HG03045 (cell line): ENCODE results near the gene IL17RB.

ENCODE experiments used
- ATAC-seq: cut with Tn5 transposase; IDR thresholded peaks from one replicate; pipeline ENCODE4 v1.9.1; 2021; ENCODE audit warnings: mild to moderate bottlenecking, moderate library complexity; ENCODE audit not compliant: unreplicated experiment

The IL17RB gene

GRCh38 chr3:53858096-53858741 is 11.9 kb downstream of the IL17RB start:
- no peak for ATAC-seq

GRCh38 chr3:53859178-53859577 is 12.8 kb downstream of the IL17RB start:
- ATAC-seq: no peak

- ATAC-seq: no peak
These were observed 13.8 kb downstream of the IL17RB start for GRCh38 chr3:53860196-53860595.

GRCh38 chr3:53862241-53862640 is 15.9 kb downstream of the IL17RB start:
- ATAC-seq: no peak

- ATAC-seq: no peak
These were observed 16.8 kb downstream of the IL17RB start for GRCh38 chr3:53863145-53863544.

GRCh38 chr3:53865732-53866499 is 19.5 kb downstream of the IL17RB start:
- no peak for ATAC-seq

- ATAC-seq: no peak
These were observed 34.3 kb downstream of the IL17RB start for GRCh38 chr3:53880396-53881345.

- ATAC-seq: peak; percentile 84
These were observed 35.6 kb downstream of the IL17RB start, which contains the start of gene ACTR8 for GRCh38 chr3:53881691-53882593. Gene ACTR8 (minus strand): TSS chr3:53882152. CDS start chr3:53882101, 51 bp downstream.

GRCh38 chr3:53883008-53883407 is 36.6 kb downstream of the IL17RB start:
- no peak for ATAC-seq

- ATAC-seq: no peak
These were observed 38.3 kb downstream of the IL17RB start for GRCh38 chr3:53884623-53885022.

GRCh38 chr3:53885239-53885638 is 38.9 kb downstream of the IL17RB start:
- ATAC-seq: no peak

- ATAC-seq: no peak
These were observed 41.1 kb downstream of the IL17RB start for GRCh38 chr3:53887446-53887845.

- no peak for ATAC-seq
These were observed 41.9 kb downstream of the IL17RB start for GRCh38 chr3:53888232-53888631.

- no peak for ATAC-seq
These were observed 44.5 kb downstream of the IL17RB start for GRCh38 chr3:53890726-53891475.

GRCh38 chr3:53891497-53892285 is 45.3 kb downstream of the IL17RB start, which contains the start of gene SELENOK:
Gene SELENOK (minus strand): TSS chr3:53891859.
- ATAC-seq: peak; percentile 96

GRCh38 chr3:53892286-53892637 is 45.9 kb downstream of the IL17RB start:
- ATAC-seq: no peak

GRCh38 chr3:53899750-53900149 is 53.4 kb downstream of the IL17RB start:
- ATAC-seq: no peak

GRCh38 chr3:53900666-53901331 is 54.4 kb downstream of the IL17RB start:
- ATAC-seq: no peak
